Stimulated activated naive CD4-positive, alpha-beta T cell (primary cell): ENCODE data around the gene NPR2.

Experiments used
- DNase-seq, 6 experiments: peaks; one replicate each; lab custom pipeline; 2025; lab: John Stamatoyannopoulos, UW

The NPR2 gene

GRCh38 chr9:35800530-35800929, 9.1 kb downstream of the NPR2 start:
- DNase-seq: no peak

- no peak for DNase-seq
These were observed 10.1 kb downstream of the NPR2 start for GRCh38 chr9:35801328-35802128.

GRCh38 chr9:35806101-35806500, 14.7 kb downstream of the NPR2 start:
- no peak for DNase-seq

- no peak for DNase-seq
These were observed 17.0 kb downstream of the NPR2 start for GRCh38 chr9:35808433-35808832.

GRCh38 chr9:35810122-35810521, 18.7 kb downstream of the NPR2 start:
- no peak for DNase-seq

GRCh38 chr9:35811381-35812024, 20.1 kb downstream of the NPR2 start:
- no peak for DNase-seq

- DNase-seq: peak; percentile 88 to 95 (median 94)
These were observed 20.7 kb downstream of the NPR2 start, which contains the start of gene SPAG8 for GRCh38 chr9:35812025-35812602. SPAG8 (minus strand) TSS chr9:35812262; CDS start chr9:35812147, 115 bp downstream.

GRCh38 chr9:35813434-35814105, 22.2 kb downstream of the NPR2 start:
- no peak for DNase-seq

GRCh38 chr9:35814106-35814840, 22.9 kb downstream of the NPR2 start:
- DNase-seq: peak in 1 of 6 experiments; percentile 43

- DNase-seq: peak; percentile 87 to 97 (median 95)
These were observed 23.6 kb downstream of the NPR2 start, which contains the start of gene HINT2 for GRCh38 chr9:35814841-35815543. HINT2 (minus strand) TSS chr9:35815042; CDS start chr9:35814979, 63 bp downstream.

GRCh38 chr9:35816708-35817107, 25.3 kb downstream of the NPR2 start:
- no peak for DNase-seq

- no peak for DNase-seq
These were observed 26.9 kb downstream of the NPR2 start for GRCh38 chr9:35818341-35818740.

- no peak for DNase-seq
These were observed 28.7 kb downstream of the NPR2 start for GRCh38 chr9:35820076-35820475.

- no peak for DNase-seq
These were observed 31.5 kb downstream of the NPR2 start for GRCh38 chr9:35822926-35823325.

GRCh38 chr9:35826071-35826701, 34.8 kb downstream of the NPR2 start:
- peak in 4 of 6 experiments; percentile 5 to 61 (median 38) for DNase-seq

GRCh38 chr9:35827486-35827885, 36.1 kb downstream of the NPR2 start:
- no peak for DNase-seq

- peak in 1 of 6 experiments; percentile 54 for DNase-seq
These were observed 37.3 kb downstream of the NPR2 start, which contains the start of gene FAM221B for GRCh38 chr9:35828716-35829083. FAM221B (minus strand) TSS chr9:35828732; CDS start chr9:35826161, 2,571 bp downstream.

- DNase-seq: peak; percentile 83 to 95 (median 90)
These were observed 37.8 kb downstream of the NPR2 start, which contains the start of gene TMEM8B for GRCh38 chr9:35829084-35829763. TMEM8B (plus strand) TSS chr9:35829228; CDS start chr9:35829448, 220 bp downstream.

GRCh38 chr9:35829764-35830096, 38.3 kb downstream of the NPR2 start:
- no peak for DNase-seq

- no peak for DNase-seq
These were observed 39.6 kb downstream of the NPR2 start for GRCh38 chr9:35831040-35831439.
